Mucosa of descending colon (tissue), 3 donors: ENCODE results near the gene PLEKHM2. TPM values are rescaled to one million over a fixed set of nuclear protein-coding genes. Genes with fewer than 3 reads are reported as not detected.

ENCODE experiments used
- ATAC-seq: fragments of 200-7000 bp; cut with Tn5 transposase; one replicate; pipeline ENCODE4 v1.9.1; 2020; ENCODE audit warnings: mild to moderate bottlenecking, moderate library complexity
- DNase-seq, 3 donors: peaks; one replicate each; pipeline ENCODE4 v3.0.0-alpha.2; 2020
- H3K36me3 ChIP-seq: fragments of 200-600 bp; one replicate; pipeline ENCODE4 v1.8.0; 2021; ENCODE audit warnings: low read depth, mild to moderate bottlenecking
- H3K4me1 ChIP-seq: fragments of 200-600 bp; one replicate; pipeline ENCODE4 v1.8.0; 2021; ENCODE audit warnings: low read depth, mild to moderate bottlenecking
- H3K4me3 ChIP-seq: fragments of 200-600 bp; one replicate; pipeline ENCODE4 v1.8.0; 2021; ENCODE audit warnings: mild to moderate bottlenecking
- H3K9me3 ChIP-seq: fragments of 200-600 bp; one replicate; pipeline ENCODE4 v1.8.0; 2021; ENCODE audit warnings: mild to moderate bottlenecking
- intact Hi-C, 2 donors: fragments of 100-400 bp; cut with DNase I in 1 of 2; cut with micrococcal nuclease in 1 of 2; formaldehyde crosslinking; loops; one replicate each; pipeline versions ENCODE4 v1.11.0 to v1.11.1; 2022; cut with DNase I, micrococcal nuclease
- total RNA-seq, 3 donors: library from RNA; stranded (reverse); fragmentation: NEBNext Ultra II Directional in 2 of 3; extraction: Animal tissue kit (Norgen Biotek cat#: 25700) in 2 of 3; gene quantifications; one replicate each; pipeline versions ENCODE4 v1.2.1 to v1.2.4, GENCODE V29; 2021 to 2023
- TF ChIP-seq, protein P1 (sequence below): fragments of 200-600 bp; IDR thresholded peaks from one replicate; pipeline ENCODE4 v1.8.0; 2022; ENCODE audit warnings: antibody characterized with exemption, mild to moderate bottlenecking
- donor health status: DM: no; HTN: no; CAD: no; lungs with moderate emphysema.
- donor health status: DM: no; HTN: no; CAD: no.
- donor health status: DM: no; HTN: yes; CAD: no.

Gene PLEKHM2
- total RNA-seq, 3 donors from 2014 or later, result 32.2 to 57.3 (median 36.2) TPM

GRCh38 chr1:15657021-15657420 is 27.1 kb upstream of the PLEKHM2 start:
- TF ChIP-seq, protein P1, sequence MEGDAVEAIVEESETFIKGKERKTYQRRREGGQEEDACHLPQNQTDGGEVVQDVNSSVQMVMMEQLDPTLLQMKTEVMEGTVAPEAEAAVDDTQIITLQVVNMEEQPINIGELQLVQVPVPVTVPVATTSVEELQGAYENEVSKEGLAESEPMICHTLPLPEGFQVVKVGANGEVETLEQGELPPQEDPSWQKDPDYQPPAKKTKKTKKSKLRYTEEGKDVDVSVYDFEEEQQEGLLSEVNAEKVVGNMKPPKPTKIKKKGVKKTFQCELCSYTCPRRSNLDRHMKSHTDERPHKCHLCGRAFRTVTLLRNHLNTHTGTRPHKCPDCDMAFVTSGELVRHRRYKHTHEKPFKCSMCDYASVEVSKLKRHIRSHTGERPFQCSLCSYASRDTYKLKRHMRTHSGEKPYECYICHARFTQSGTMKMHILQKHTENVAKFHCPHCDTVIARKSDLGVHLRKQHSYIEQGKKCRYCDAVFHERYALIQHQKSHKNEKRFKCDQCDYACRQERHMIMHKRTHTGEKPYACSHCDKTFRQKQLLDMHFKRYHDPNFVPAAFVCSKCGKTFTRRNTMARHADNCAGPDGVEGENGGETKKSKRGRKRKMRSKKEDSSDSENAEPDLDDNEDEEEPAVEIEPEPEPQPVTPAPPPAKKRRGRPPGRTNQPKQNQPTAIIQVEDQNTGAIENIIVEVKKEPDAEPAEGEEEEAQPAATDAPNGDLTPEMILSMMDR, result no peak
- Histone ChIP-seq H3K4me1 (no peaks in the 10 kb centered on the region), H3K9me3 (no peaks in the 10 kb centered on the region), H3K36me3 (peaks cover 14% of the 10 kb centered on the region), H3K4me3 (no peak overlapping the region)
- DNase-seq, result no peak
- intact Hi-C loops, result no loop called here
- no peak for ATAC-seq

DNA sequence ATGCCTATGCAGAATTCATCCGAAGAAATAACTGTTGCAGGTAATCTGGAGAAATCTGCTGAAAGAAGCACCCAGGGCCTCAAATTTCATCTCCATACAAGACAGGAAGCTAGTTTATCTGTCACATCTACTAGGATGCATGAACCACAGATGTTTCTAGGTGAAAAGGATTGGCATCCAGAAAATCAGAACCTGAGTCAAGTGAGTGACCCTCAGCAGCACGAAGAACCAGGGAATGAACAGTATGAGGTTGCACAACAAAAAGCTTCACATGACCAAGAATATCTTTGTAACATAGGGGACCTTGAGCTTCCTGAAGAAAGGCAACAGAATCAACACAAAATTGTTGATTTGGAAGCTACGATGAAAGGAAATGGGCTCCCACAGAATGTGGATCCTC is 24.0 kb upstream of the PLEKHM2 start:
- intact Hi-C loops, result no loop called here
- H3K36me3 ChIP-seq, result peaks cover 14% of the 10 kb centered on the region
- H3K4me1 ChIP-seq, result no peaks in the 10 kb centered on the region
- no peak for ATAC-seq
- TF ChIP-seq, protein P1, result no peak
- H3K4me3 ChIP-seq, result no peak overlapping the region
- no peaks in the 10 kb centered on the region for H3K9me3 ChIP-seq
- DNase-seq, result no peak

DNA sequence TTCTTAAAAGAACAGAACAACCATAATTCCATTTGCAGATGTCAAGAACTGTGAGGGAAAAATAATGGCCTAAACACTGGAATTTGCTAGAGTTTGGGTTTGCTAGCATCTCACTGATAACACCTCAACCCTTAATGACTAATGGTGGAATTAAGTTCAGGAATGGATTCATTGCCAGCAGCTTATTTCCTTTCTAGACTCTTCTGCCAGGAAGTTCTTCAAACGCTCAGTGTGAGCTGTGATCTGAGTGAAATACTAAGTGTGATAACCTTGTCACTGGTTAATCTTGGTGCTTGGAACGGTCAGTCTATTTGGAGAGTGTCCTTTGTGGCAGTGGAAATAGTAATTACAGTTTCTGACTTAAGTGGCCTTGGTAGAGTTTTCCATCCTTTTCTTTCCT is 21.6 kb upstream of the PLEKHM2 start:
- ATAC-seq (no peak), DNase-seq (no peak)
- Histone ChIP-seq H3K36me3 (peaks cover 14% of the 10 kb centered on the region), H3K9me3 (no peaks in the 10 kb centered on the region), H3K4me1 (no peaks in the 10 kb centered on the region), H3K4me3 (no peak overlapping the region)
- TF ChIP-seq, protein P1, result no peak
- intact Hi-C loops, result no loop called here

DNA sequence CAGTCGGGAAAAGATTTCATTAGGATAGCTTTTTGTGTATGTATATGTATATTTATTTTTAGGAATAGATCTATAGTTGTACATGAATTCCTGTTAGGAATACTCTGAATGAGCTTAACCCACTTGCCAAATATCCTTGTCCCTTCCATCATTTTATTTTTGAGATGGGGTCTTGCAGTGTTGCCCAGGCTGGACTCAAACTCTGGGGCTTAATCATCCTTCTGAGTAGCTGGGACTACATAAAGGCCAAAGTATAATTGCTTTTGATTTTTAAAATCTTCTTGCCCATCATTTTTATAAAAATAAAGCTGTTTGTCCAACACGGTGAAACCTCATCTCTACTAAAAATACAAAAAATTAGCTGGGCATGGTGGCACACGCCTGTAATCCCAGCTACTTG is 20.2 kb upstream of the PLEKHM2 start:
- no peaks in the 10 kb centered on the region for H3K4me1 ChIP-seq
- ATAC-seq (no peak), DNase-seq (no peak)
- intact Hi-C loops, result no loop called here
- peaks cover 14% of the 10 kb centered on the region for H3K36me3 ChIP-seq
- TF ChIP-seq, protein P1, result no peak
- H3K9me3 ChIP-seq, result no peaks in the 10 kb centered on the region
- H3K4me3 ChIP-seq, result no peak overlapping the region

GRCh38 chr1:15667362-15667761 is 16.8 kb upstream of the PLEKHM2 start:
- Histone ChIP-seq H3K4me3 (no peak overlapping the region), H3K9me3 (no peaks in the 10 kb centered on the region), H3K4me1 (peaks cover 4% of the 10 kb centered on the region), H3K36me3 (no peaks in the 10 kb centered on the region)
- intact Hi-C loops, result no loop called here
- ATAC-seq (no peak), DNase-seq (no peak)
- TF ChIP-seq, protein P1, result no peak

DNA sequence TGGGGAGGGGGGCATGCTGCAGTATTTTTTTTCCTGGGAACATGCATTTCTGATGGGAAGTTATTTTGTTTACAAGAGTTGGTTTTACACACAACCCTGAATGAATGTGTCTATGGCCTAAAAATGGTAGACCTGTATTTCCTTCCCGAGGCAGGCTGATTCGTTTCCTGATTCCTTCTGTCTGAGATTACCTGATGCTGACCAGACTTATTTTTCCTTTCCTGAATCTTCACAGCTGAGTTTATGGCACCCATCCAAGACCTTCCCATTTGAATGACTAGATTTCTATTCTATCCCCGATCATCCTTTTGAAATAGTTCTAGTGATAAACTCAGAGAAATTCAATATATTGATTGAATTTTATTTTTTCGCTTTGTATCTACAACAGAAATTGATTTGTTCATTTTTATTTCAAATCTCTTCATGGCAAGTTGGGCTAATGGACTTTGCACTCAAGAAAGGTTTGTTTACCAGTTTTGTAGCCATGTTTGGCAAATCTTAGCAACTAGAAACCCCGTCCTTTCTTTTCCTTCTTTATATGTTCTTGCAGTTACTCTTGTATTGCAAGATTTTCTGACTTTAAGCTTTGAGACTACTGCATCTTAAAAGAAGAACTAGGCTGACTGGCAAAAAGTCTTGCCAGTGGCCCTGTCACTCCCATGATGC is 15.9 kb upstream of the PLEKHM2 start:
- Histone ChIP-seq H3K4me1 (peaks cover 4% of the 10 kb centered on the region), H3K9me3 (no peaks in the 10 kb centered on the region), H3K4me3 (no peak overlapping the region), H3K36me3 (no peaks in the 10 kb centered on the region)
- ATAC-seq (peak; percentile 45), DNase-seq (no peak)
- intact Hi-C loops, result no loop called here
- TF ChIP-seq, protein P1, result no peak
